ENCODE results near the gene YTHDC1.

The YTHDC1 gene

DNA sequence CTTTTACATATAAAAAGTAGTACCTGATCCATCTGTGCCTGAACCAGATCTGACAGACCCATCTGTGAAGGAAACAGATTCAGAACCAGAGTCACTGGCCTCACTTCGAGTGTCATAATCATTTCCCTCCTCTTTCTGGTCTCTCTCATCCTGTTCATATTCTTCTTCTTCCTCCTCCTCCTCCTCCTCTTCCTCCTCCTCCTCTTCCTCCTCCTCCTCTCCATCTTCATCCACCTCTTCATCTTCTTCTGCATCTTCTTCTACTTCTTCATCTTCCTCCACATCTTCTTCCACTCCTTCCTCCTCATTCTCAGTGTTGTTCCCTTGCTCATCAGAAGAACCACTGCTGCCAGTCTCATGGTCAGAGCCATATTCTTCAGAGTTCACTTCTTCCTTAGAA, 12.9 kb downstream of the YTHDC1 start:
- peaks cover 20% of the 10 kb centered on the region for H3K4me1 ChIP-seq (ENCODE audit: insufficient read depth, low read length, poor library complexity, severe bottlenecking)
- no peak for TF ChIP-seq EZH2phosphoT487 (IDR thresholded peaks at IDR 0.05; ENCODE audit: borderline replicate concordance)
- TF ChIP-seq, protein P1, sequence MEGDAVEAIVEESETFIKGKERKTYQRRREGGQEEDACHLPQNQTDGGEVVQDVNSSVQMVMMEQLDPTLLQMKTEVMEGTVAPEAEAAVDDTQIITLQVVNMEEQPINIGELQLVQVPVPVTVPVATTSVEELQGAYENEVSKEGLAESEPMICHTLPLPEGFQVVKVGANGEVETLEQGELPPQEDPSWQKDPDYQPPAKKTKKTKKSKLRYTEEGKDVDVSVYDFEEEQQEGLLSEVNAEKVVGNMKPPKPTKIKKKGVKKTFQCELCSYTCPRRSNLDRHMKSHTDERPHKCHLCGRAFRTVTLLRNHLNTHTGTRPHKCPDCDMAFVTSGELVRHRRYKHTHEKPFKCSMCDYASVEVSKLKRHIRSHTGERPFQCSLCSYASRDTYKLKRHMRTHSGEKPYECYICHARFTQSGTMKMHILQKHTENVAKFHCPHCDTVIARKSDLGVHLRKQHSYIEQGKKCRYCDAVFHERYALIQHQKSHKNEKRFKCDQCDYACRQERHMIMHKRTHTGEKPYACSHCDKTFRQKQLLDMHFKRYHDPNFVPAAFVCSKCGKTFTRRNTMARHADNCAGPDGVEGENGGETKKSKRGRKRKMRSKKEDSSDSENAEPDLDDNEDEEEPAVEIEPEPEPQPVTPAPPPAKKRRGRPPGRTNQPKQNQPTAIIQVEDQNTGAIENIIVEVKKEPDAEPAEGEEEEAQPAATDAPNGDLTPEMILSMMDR (conservative IDR thresholded peaks at IDR 0.05; ENCODE audit: low read length) = no peak
- peaks cover 78% of the 10 kb centered on the region for H3K79me2 ChIP-seq (ENCODE audit: insufficient read depth, low read length)
- H3K9me3 ChIP-seq (ENCODE audit: insufficient read depth, low read depth, low read length) = no peaks in the 10 kb centered on the region
- no peaks in the 10 kb centered on the region for H3F3A ChIP-seq (ENCODE audit: low read depth)
- H2AFZ ChIP-seq (ENCODE audit: low read length) = no peak overlapping the region
- H3K27me3 ChIP-seq (ENCODE audit: insufficient read depth, low read length, poor library complexity, severe bottlenecking) = no peaks in the 10 kb centered on the region
- H3K4me3 ChIP-seq (ENCODE audit: low read length, poor library complexity, severe bottlenecking) = no peak overlapping the region
- H3K9me2 ChIP-seq (replicated peaks; ENCODE audit: low read depth, low read length) = no peaks in the 10 kb centered on the region
- no peak overlapping the region for H3K9ac ChIP-seq (ENCODE audit: low read depth, low read length, poor library complexity, severe bottlenecking)
- peaks cover 88% of the 10 kb centered on the region for H4K20me1 ChIP-seq (ENCODE audit: insufficient read depth, low read length, poor library complexity, severe bottlenecking)
- no peak overlapping the region for H3K4me2 ChIP-seq (ENCODE audit: low read depth, low read length, poor library complexity, severe bottlenecking)
- H3K36me3 ChIP-seq (ENCODE audit: insufficient read depth, low read length) = peaks cover 60% of the 10 kb centered on the region

DNA sequence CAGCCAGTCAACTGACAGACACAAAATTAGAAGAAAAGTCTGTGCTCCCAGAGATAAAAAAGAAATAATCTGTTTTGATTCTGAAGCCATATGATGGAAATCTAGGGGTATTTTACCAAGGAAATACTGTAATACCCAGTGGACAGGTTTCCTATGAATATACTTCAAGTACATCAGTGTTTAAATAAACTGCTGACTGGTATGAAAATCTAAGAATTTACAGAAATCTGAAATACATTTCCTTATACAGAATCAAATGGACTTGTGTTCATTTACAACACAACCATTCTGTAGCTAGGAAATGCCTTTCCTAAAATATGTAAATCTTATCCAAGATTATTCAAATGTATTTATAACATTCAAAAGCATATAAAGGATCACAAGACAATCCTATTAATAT, 13.4 kb downstream of the YTHDC1 start:
- H3K9me2 ChIP-seq (replicated peaks; ENCODE audit: low read depth, low read length) = no peaks in the 10 kb centered on the region
- H3K9me3 ChIP-seq (ENCODE audit: insufficient read depth, low read depth, low read length) = no peaks in the 10 kb centered on the region
- H3K4me1 ChIP-seq (ENCODE audit: insufficient read depth, low read length, poor library complexity, severe bottlenecking) = peaks cover 15% of the 10 kb centered on the region
- no peak overlapping the region for H3K4me3 ChIP-seq (ENCODE audit: low read length, poor library complexity, severe bottlenecking)
- H3K27me3 ChIP-seq (ENCODE audit: insufficient read depth, low read length, poor library complexity, severe bottlenecking) = no peaks in the 10 kb centered on the region
- no peak overlapping the region for H3K9ac ChIP-seq (ENCODE audit: low read depth, low read length, poor library complexity, severe bottlenecking)
- H3F3A ChIP-seq (ENCODE audit: low read depth) = no peaks in the 10 kb centered on the region
- TF ChIP-seq EZH2phosphoT487 (IDR thresholded peaks at IDR 0.05; ENCODE audit: borderline replicate concordance) = no peak
- TF ChIP-seq, protein P1 (conservative IDR thresholded peaks at IDR 0.05; ENCODE audit: low read length) = no peak
- H2AFZ ChIP-seq (ENCODE audit: low read length) = no peak overlapping the region
- H3K79me2 ChIP-seq (ENCODE audit: insufficient read depth, low read length) = peaks cover 73% of the 10 kb centered on the region
- H4K20me1 ChIP-seq (ENCODE audit: insufficient read depth, low read length, poor library complexity, severe bottlenecking) = peaks cover 84% of the 10 kb centered on the region
- no peak overlapping the region for H3K4me2 ChIP-seq (ENCODE audit: low read depth, low read length, poor library complexity, severe bottlenecking)
- H3K36me3 ChIP-seq (ENCODE audit: insufficient read depth, low read length) = peaks cover 64% of the 10 kb centered on the region

DNA sequence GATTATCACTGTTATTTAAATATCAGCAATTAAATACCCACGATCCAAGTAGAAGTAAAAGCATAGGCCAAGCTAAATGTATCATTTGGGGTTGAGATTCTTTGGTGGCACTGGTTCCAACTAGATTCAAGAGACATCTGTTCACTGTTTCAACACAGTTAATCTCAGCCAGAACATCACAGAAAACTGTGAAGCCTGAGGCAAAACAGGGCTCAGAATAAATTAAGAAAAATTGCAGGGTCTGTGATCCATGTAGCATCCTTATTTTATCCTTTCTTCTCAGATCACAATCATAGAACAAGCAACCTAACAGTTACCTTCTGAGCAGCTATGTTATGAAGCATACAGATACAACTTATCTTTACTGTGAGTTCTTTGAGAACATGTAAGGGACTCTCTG, 23.7 kb downstream of the YTHDC1 start:
- Histone ChIP-seq H3K9me2 (replicated peaks; ENCODE audit: low read depth, low read length) (no peaks in the 10 kb centered on the region), H3K27me3 (ENCODE audit: insufficient read depth, low read length, poor library complexity, severe bottlenecking) (no peaks in the 10 kb centered on the region), H3K4me1 (ENCODE audit: insufficient read depth, low read length, poor library complexity, severe bottlenecking) (no peaks in the 10 kb centered on the region), H3K4me3 (ENCODE audit: low read length, poor library complexity, severe bottlenecking) (no peak overlapping the region), H3K4me2 (ENCODE audit: low read depth, low read length, poor library complexity, severe bottlenecking) (no peak overlapping the region), H3K79me2 (ENCODE audit: insufficient read depth, low read length) (no peaks in the 10 kb centered on the region), H3K36me3 (ENCODE audit: insufficient read depth, low read length) (peaks cover 95% of the 10 kb centered on the region), H3F3A (ENCODE audit: low read depth) (no peaks in the 10 kb centered on the region), H3K9me3 (ENCODE audit: insufficient read depth, low read depth, low read length) (no peaks in the 10 kb centered on the region), H3K9ac (ENCODE audit: low read depth, low read length, poor library complexity, severe bottlenecking) (no peak overlapping the region), H2AFZ (ENCODE audit: low read length) (no peak overlapping the region), H4K20me1 (ENCODE audit: insufficient read depth, low read length, poor library complexity, severe bottlenecking) (peaks cover 16% of the 10 kb centered on the region)
- no peak for TF ChIP-seq EZH2phosphoT487 (IDR thresholded peaks at IDR 0.05; ENCODE audit: borderline replicate concordance)
- TF ChIP-seq, protein P1 (conservative IDR thresholded peaks at IDR 0.05; ENCODE audit: low read length) = no peak

Data from Loucy (cell line).